Measurements from ENCODE around the gene OR4E2. TPM values are rescaled to one million over a fixed set of nuclear protein-coding genes. Genes with fewer than 3 reads are reported as not detected.
"Not testable (repeated sequence)": the region's sequence is repeated elsewhere in the genome, so short reads cannot be mapped to it uniquely, and the experiment has no call there.

The OR4E2 gene
- total RNA-seq, 1 donor from 2014 or later, result not detected

GRCh38 chr14:21680072-21680471 is 26.4 kb downstream of the OR4E2 start:
- no peaks in the 10 kb centered on the region for H3K36me3 ChIP-seq (ENCODE audit: control insufficient read depth in 3 of 3, insufficient read depth in 3 of 3, low read length in 3 of 3)
- H3K27me3 ChIP-seq (ENCODE audit: control insufficient read depth in 3 of 3, insufficient read depth in 3 of 3, low read length in 3 of 3), result no peaks in the 10 kb centered on the region
- H3K9ac ChIP-seq (ENCODE audit: low read depth in 1 of 3, low read length in 3 of 3), result no peak overlapping the region

GRCh38 chr14:21686468-21686867 is 32.8 kb downstream of the OR4E2 start:
- H3K4me1 ChIP-seq (ENCODE audit: control insufficient read depth in 3 of 3, insufficient read depth in 3 of 3, low read length in 3 of 3), result no peaks in the 10 kb centered on the region
- H3K27me3 ChIP-seq (ENCODE audit: control insufficient read depth in 3 of 3, insufficient read depth in 3 of 3, low read length in 3 of 3), result no peaks in the 10 kb centered on the region
- no peak overlapping the region for H3K4me3 ChIP-seq (ENCODE audit: low read length in 3 of 3)
- H3K9ac ChIP-seq (ENCODE audit: low read depth in 1 of 3, low read length in 3 of 3), result no peak overlapping the region
- no peaks in the 10 kb centered on the region for H3K9me3 ChIP-seq (ENCODE audit: control insufficient read depth in 3 of 3, low read length in 3 of 3)
- no peak overlapping the region for H3K27ac ChIP-seq (ENCODE audit: low read depth, low read length)
- H3K36me3 ChIP-seq (ENCODE audit: control insufficient read depth in 3 of 3, insufficient read depth in 3 of 3, low read length in 3 of 3), result no peaks in the 10 kb centered on the region

More at GRCh38 chr14:21680072-21680471, 26.4 kb downstream of the OR4E2 start:
- Histone ChIP-seq H3K9me3 (ENCODE audit: control insufficient read depth in 3 of 3, low read length in 3 of 3) (no peaks in the 10 kb centered on the region), H3K27ac (ENCODE audit: low read depth, low read length) (no peak overlapping the region), H3K4me3 (ENCODE audit: low read length in 3 of 3) (no peak overlapping the region), H3K4me1 (ENCODE audit: control insufficient read depth in 3 of 3, insufficient read depth in 3 of 3, low read length in 3 of 3) (no peaks in the 10 kb centered on the region)

DNA sequence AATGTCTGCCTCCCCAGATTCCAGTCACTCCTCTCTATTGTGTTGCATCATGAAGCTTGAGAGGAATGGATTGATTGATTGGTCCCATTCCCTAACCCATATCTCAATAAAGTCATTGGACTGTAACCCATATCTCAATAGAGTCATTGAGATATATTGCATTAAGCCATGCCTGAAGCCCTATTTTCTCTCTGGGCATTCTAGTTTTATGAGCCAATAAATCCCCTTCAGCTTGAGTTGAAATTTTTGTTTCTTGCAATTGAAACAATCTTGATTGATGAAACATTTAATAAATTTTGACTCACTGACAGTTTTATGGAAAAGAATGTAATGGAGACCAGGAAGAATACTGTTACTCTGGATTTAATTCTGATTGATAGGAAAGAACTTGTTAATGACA is 40.8 kb downstream of the OR4E2 start:
- no peaks in the 10 kb centered on the region for H3K4me1 ChIP-seq (ENCODE audit: control insufficient read depth in 3 of 3, insufficient read depth in 3 of 3, low read length in 3 of 3)
- no peak overlapping the region for H3K9ac ChIP-seq (ENCODE audit: low read depth in 1 of 3, low read length in 3 of 3)
- H3K4me3 ChIP-seq (ENCODE audit: low read length in 3 of 3), result no peak overlapping the region
- H3K27ac ChIP-seq (ENCODE audit: low read depth, low read length), result no peak overlapping the region
- no peaks in the 10 kb centered on the region for H3K27me3 ChIP-seq (ENCODE audit: control insufficient read depth in 3 of 3, insufficient read depth in 3 of 3, low read length in 3 of 3)
- no peaks in the 10 kb centered on the region for H3K36me3 ChIP-seq (ENCODE audit: control insufficient read depth in 3 of 3, insufficient read depth in 3 of 3, low read length in 3 of 3)
- H3K9me3 ChIP-seq (ENCODE audit: control insufficient read depth in 3 of 3, low read length in 3 of 3), result no peaks in the 10 kb centered on the region

- not testable (repeated sequence) for H3K9ac ChIP-seq (ENCODE audit: low read depth in 1 of 3, low read length in 3 of 3); H3K9me3 ChIP-seq (ENCODE audit: control insufficient read depth in 3 of 3, low read length in 3 of 3); H3K27me3 ChIP-seq (ENCODE audit: control insufficient read depth in 3 of 3, insufficient read depth in 3 of 3, low read length in 3 of 3); H3K27ac ChIP-seq (ENCODE audit: low read depth, low read length); H3K4me3 ChIP-seq (ENCODE audit: low read length in 3 of 3); H3K36me3 ChIP-seq (ENCODE audit: control insufficient read depth in 3 of 3, insufficient read depth in 3 of 3, low read length in 3 of 3); H3K4me1 ChIP-seq (ENCODE audit: control insufficient read depth in 3 of 3, insufficient read depth in 3 of 3, low read length in 3 of 3)
Observed at GRCh38 chr14:21697662-21698061, 44.0 kb downstream of the OR4E2 start.

GRCh38 chr14:21698538-21698937 is 44.9 kb downstream of the OR4E2 start:
- not testable (repeated sequence) for H3K27me3 ChIP-seq (ENCODE audit: control insufficient read depth in 3 of 3, insufficient read depth in 3 of 3, low read length in 3 of 3); H3K9ac ChIP-seq (ENCODE audit: low read depth in 1 of 3, low read length in 3 of 3); H3K27ac ChIP-seq (ENCODE audit: low read depth, low read length); H3K36me3 ChIP-seq (ENCODE audit: control insufficient read depth in 3 of 3, insufficient read depth in 3 of 3, low read length in 3 of 3); H3K9me3 ChIP-seq (ENCODE audit: control insufficient read depth in 3 of 3, low read length in 3 of 3); H3K4me3 ChIP-seq (ENCODE audit: low read length in 3 of 3); H3K4me1 ChIP-seq (ENCODE audit: control insufficient read depth in 3 of 3, insufficient read depth in 3 of 3, low read length in 3 of 3)

- no peaks in the 10 kb centered on the region for H3K4me1 ChIP-seq (ENCODE audit: control insufficient read depth in 3 of 3, insufficient read depth in 3 of 3, low read length in 3 of 3)
- H3K36me3 ChIP-seq (ENCODE audit: control insufficient read depth in 3 of 3, insufficient read depth in 3 of 3, low read length in 3 of 3), result no peaks in the 10 kb centered on the region
- H3K9me3 ChIP-seq (ENCODE audit: control insufficient read depth in 3 of 3, low read length in 3 of 3), result no peaks in the 10 kb centered on the region
- H3K4me3 ChIP-seq (ENCODE audit: low read length in 3 of 3), result no peak overlapping the region
- H3K27me3 ChIP-seq (ENCODE audit: control insufficient read depth in 3 of 3, insufficient read depth in 3 of 3, low read length in 3 of 3), result no peaks in the 10 kb centered on the region
- H3K9ac ChIP-seq (ENCODE audit: low read depth in 1 of 3, low read length in 3 of 3), result no peak overlapping the region
- H3K27ac ChIP-seq (ENCODE audit: low read depth, low read length), result no peak overlapping the region
Observed at GRCh38 chr14:21699551-21699950, 45.9 kb downstream of the OR4E2 start.

DNA sequence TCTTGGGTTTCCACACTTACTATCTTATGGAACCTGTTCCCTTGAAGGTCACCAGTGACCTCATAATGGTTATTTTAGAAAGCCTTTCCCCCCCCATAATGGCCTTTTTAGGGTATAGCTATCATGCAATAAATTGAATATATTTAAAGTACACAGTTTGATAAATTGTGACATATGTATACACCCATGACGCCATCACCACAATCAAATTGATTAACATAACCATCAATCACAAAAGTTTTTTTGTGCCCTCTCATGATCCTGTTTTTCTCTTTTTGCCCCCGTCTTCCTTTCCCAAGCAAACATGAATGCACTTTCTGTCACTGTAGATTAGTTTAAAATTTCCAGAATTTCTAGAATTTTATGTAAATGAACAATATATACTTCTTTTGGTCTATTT is 48.7 kb downstream of the OR4E2 start:
- Histone ChIP-seq H3K9me3 (ENCODE audit: control insufficient read depth in 3 of 3, low read length in 3 of 3) (no peaks in the 10 kb centered on the region), H3K27ac (ENCODE audit: low read depth, low read length) (no peak overlapping the region), H3K9ac (ENCODE audit: low read depth in 1 of 3, low read length in 3 of 3) (no peak overlapping the region), H3K27me3 (ENCODE audit: control insufficient read depth in 3 of 3, insufficient read depth in 3 of 3, low read length in 3 of 3) (no peaks in the 10 kb centered on the region), H3K36me3 (ENCODE audit: control insufficient read depth in 3 of 3, insufficient read depth in 3 of 3, low read length in 3 of 3) (no peaks in the 10 kb centered on the region), H3K4me3 (ENCODE audit: low read length in 3 of 3) (no peak overlapping the region), H3K4me1 (ENCODE audit: control insufficient read depth in 3 of 3, insufficient read depth in 3 of 3, low read length in 3 of 3) (no peaks in the 10 kb centered on the region)

DNA sequence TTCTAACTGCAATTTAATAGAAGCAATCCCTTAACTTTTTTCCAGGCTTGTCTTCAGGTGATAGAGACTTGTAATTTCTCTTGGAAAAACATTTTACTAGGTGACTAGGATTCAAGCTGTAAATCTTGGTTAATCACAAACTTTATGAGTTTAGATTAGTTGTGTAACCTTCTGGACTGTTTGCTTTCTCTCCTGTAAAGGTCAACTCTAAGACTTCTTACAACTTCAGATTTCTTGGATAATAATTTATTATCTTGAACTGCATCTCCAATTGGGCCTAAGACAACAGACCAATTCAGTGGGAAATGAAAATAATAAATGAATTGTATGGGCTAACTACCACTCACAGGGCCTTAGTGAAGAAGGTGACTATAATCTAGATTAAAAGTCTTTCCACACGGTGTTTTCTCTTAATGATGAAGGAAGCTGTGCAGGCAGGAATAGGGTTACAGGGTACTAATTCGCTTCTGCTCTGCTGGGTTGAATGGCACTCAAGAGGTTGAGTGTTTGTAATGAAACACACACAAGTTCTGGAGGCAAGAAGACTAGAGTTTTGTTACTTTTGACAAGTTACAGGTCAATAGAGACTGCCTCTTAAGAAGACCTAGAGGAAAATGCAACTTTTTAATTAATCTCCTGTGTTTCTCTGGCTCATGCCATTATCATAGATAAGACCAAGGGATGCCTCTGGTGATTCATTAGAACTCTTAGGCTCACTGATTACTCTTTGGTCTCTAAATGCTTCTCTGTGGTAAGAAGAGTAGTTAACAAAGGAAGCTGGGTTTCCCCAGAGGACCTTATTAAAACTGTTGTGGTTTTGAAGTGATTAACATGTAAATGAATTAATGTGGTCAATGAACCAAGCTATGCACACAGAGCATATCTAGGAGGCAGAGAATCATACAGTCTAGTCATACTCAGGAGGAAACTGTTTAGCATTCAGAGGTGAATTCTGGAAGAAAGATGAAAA is 50.0 kb downstream of the OR4E2 start:
- no peaks in the 10 kb centered on the region for H3K27me3 ChIP-seq (ENCODE audit: control insufficient read depth in 3 of 3, insufficient read depth in 3 of 3, low read length in 3 of 3)
- H3K9me3 ChIP-seq (ENCODE audit: control insufficient read depth in 3 of 3, low read length in 3 of 3), result no peaks in the 10 kb centered on the region
- no peak overlapping the region for H3K27ac ChIP-seq (ENCODE audit: low read depth, low read length)
- H3K4me1 ChIP-seq (ENCODE audit: control insufficient read depth in 3 of 3, insufficient read depth in 3 of 3, low read length in 3 of 3), result no peaks in the 10 kb centered on the region
- no peak overlapping the region for H3K4me3 ChIP-seq (ENCODE audit: low read length in 3 of 3)
- no peak overlapping the region for H3K9ac ChIP-seq (ENCODE audit: low read depth in 1 of 3, low read length in 3 of 3)
- no peaks in the 10 kb centered on the region for H3K36me3 ChIP-seq (ENCODE audit: control insufficient read depth in 3 of 3, insufficient read depth in 3 of 3, low read length in 3 of 3)

DNA sequence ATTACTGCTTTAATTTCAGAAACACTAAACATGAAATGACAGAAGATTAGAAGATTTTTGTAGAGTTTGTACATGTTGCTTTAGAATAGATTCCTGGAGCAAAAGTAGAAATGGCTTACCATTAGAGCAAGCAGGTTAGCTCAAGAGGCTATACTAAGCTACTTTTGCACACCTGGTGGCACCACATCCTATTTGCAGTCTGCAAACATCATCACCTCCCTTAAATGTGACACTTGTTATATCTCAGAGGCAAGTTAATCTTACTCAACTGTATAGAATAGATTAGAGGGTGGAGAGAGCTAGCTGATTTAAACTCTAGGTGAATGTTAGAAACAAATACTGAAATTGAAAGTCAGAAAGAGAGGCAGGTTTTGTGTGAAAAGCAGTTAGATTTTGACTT is 50.7 kb downstream of the OR4E2 start:
- no peaks in the 10 kb centered on the region for H3K9me3 ChIP-seq (ENCODE audit: control insufficient read depth in 3 of 3, low read length in 3 of 3)
- H3K9ac ChIP-seq (ENCODE audit: low read depth in 1 of 3, low read length in 3 of 3), result no peak overlapping the region
- H3K4me3 ChIP-seq (ENCODE audit: low read length in 3 of 3), result no peak overlapping the region
- H3K27me3 ChIP-seq (ENCODE audit: control insufficient read depth in 3 of 3, insufficient read depth in 3 of 3, low read length in 3 of 3), result no peaks in the 10 kb centered on the region
- H3K36me3 ChIP-seq (ENCODE audit: control insufficient read depth in 3 of 3, insufficient read depth in 3 of 3, low read length in 3 of 3), result no peaks in the 10 kb centered on the region
- no peaks in the 10 kb centered on the region for H3K4me1 ChIP-seq (ENCODE audit: control insufficient read depth in 3 of 3, insufficient read depth in 3 of 3, low read length in 3 of 3)
- no peak overlapping the region for H3K27ac ChIP-seq (ENCODE audit: low read depth, low read length)

DNA sequence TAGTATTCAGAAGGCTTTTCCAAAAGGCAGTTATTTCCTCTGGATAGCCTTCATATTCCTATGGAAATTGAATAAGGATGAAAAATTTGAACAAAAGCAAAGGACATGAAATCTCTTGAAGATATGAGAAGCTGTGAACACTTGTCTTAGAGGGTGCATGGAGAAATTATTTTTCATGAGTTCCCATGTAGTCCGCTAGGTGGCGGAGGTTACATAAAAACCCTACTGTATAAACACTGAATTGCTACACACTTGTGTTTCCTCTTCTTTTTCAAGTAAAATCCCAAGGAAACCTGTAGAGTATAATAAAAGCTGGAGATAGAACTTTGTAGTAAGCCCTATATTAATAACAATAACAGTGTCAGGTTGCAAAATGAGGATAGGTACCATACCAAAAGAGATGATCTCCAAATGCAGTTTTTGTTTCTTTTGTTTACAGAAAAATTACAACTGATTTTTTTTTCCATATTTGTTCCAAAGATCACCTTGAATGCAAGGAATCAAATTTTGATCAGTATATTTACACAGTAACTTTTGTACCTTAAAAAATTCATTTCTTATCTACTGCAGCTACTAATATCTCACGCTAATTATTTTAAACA is 57.8 kb downstream of the OR4E2 start:
- no peaks in the 10 kb centered on the region for H3K4me1 ChIP-seq (ENCODE audit: control insufficient read depth in 3 of 3, insufficient read depth in 3 of 3, low read length in 3 of 3)

More for the DNA sequence above, 57.8 kb downstream of the OR4E2 start:
- Histone ChIP-seq H3K9me3 (ENCODE audit: control insufficient read depth in 3 of 3, low read length in 3 of 3) (no peaks in the 10 kb centered on the region), H3K27me3 (ENCODE audit: control insufficient read depth in 3 of 3, insufficient read depth in 3 of 3, low read length in 3 of 3) (no peaks in the 10 kb centered on the region), H3K27ac (ENCODE audit: low read depth, low read length) (no peak overlapping the region), H3K36me3 (ENCODE audit: control insufficient read depth in 3 of 3, insufficient read depth in 3 of 3, low read length in 3 of 3) (no peaks in the 10 kb centered on the region), H3K4me3 (ENCODE audit: low read length in 3 of 3) (no peak overlapping the region), H3K9ac (ENCODE audit: low read depth in 1 of 3, low read length in 3 of 3) (no peak overlapping the region)
